ENCODE results near the gene EFEMP2. TPM values are rescaled to one million over a fixed set of nuclear protein-coding genes. Genes with fewer than 3 reads are reported as not detected.

EFEMP2 gene
- polyA plus RNA-seq, 1 donor: 37.7 TPM

DNA sequence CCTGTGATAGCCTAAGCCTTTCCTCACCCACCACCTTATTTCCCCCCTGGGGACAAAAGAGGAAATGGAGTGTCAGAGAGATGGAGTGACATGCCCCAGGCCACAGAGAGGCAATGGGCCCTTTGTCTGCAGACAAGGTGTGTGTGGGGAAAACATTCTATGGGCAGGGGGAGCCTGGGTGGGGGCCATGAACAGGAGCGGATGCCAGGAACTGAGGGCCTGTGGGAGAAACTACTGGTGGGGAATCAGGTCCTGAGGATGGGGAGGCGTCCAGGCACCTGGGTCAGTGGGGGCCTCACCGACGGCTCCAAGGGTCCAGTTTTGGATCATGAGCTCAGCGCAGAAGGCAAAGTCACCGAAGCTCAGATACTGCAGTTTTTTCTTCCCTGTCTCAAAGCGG lies 12.6 kb upstream of the EFEMP2 start:
- no CpG with 5 or more reads among the region's 7 CpGs for WGBS (ENCODE audit: insufficient coverage, low lambda C conversion rate)
- no peak for DNase-seq
- H3K36me3 ChIP-seq (ENCODE audit: control insufficient read depth, insufficient read depth, low read length): peaks cover 42% of the 10 kb centered on the region
- no peaks in the 10 kb centered on the region for H3K27me3 ChIP-seq (ENCODE audit: control insufficient read depth, insufficient read depth, low read length)
- H3K4me3 ChIP-seq (ENCODE audit: low read length): no peak overlapping the region
- H3K4me1 ChIP-seq (ENCODE audit: control insufficient read depth, insufficient read depth, low read length): peaks cover 45% of the 10 kb centered on the region
- H3K9me3 ChIP-seq (ENCODE audit: control insufficient read depth, low read depth, low read length): no peaks in the 10 kb centered on the region
- H3K27ac ChIP-seq (ENCODE audit: low read length): peak overlapping the region; percentile 3

GRCh38 chr11:65884716-65885092 lies 12.1 kb upstream of the EFEMP2 start:
- H3K36me3 ChIP-seq (ENCODE audit: control insufficient read depth, insufficient read depth, low read length): peaks cover 42% of the 10 kb centered on the region
- peak; percentile 66 to 69 for DNase-seq
- no peak overlapping the region for H3K4me3 ChIP-seq (ENCODE audit: low read length)
- no peak overlapping the region for H3K27ac ChIP-seq (ENCODE audit: low read length)
- no peaks in the 10 kb centered on the region for H3K9me3 ChIP-seq (ENCODE audit: control insufficient read depth, low read depth, low read length)
- peaks cover 40% of the 10 kb centered on the region for H3K4me1 ChIP-seq (ENCODE audit: control insufficient read depth, insufficient read depth, low read length)
- WGBS (ENCODE audit: insufficient coverage, low lambda C conversion rate): no CpG with 5 or more reads among the region's 9 CpGs
- H3K27me3 ChIP-seq (ENCODE audit: control insufficient read depth, insufficient read depth, low read length): no peaks in the 10 kb centered on the region

GRCh38 chr11:65883786-65884715 lies 11.5 kb upstream of the EFEMP2 start:
- no peaks in the 10 kb centered on the region for H3K9me3 ChIP-seq (ENCODE audit: control insufficient read depth, low read depth, low read length)
- WGBS (ENCODE audit: insufficient coverage, low lambda C conversion rate): no CpG with 5 or more reads among the region's 28 CpGs
- no peak overlapping the region for H3K4me3 ChIP-seq (ENCODE audit: low read length)
- DNase-seq: no peak
- peaks cover 36% of the 10 kb centered on the region for H3K4me1 ChIP-seq (ENCODE audit: control insufficient read depth, insufficient read depth, low read length)
- peaks cover 42% of the 10 kb centered on the region for H3K36me3 ChIP-seq (ENCODE audit: control insufficient read depth, insufficient read depth, low read length)
- H3K27ac ChIP-seq (ENCODE audit: low read length): no peak overlapping the region
- H3K27me3 ChIP-seq (ENCODE audit: control insufficient read depth, insufficient read depth, low read length): no peaks in the 10 kb centered on the region

DNA sequence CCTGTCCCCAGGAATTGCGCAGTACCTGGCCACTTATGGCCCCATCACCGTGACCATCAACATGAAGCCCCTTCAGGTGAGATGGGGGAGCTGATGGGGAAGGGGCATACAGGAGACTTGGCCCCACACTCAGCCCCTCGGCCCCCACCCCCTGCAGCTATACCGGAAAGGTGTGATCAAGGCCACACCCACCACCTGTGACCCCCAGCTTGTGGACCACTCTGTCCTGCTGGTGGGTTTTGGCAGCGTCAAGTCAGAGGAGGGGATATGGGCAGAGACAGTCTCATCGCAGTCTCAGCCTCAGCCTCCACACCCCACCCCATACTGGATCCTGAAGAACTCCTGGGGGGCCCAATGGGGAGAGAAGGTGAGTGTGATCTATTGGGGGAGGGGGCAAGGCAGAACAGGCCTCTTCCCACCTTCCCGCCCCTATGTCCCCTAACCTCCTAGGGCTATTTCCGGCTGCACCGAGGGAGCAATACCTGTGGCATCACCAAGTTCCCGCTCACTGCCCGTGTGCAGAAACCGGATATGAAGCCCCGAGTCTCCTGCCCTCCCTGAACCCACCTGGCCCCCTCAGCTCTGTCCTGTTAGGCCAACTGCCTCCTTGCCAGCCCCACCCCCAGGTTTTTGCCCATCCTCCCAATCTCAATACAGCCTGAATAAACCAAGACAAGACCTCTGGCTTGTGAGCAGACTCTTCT lies 10.6 kb upstream of the EFEMP2 start:
- DNase-seq: no peak
- Histone ChIP-seq H3K27me3 (ENCODE audit: control insufficient read depth, insufficient read depth, low read length) (no peaks in the 10 kb centered on the region), H3K4me1 (ENCODE audit: control insufficient read depth, insufficient read depth, low read length) (peaks cover 31% of the 10 kb centered on the region), H3K36me3 (ENCODE audit: control insufficient read depth, insufficient read depth, low read length) (peaks cover 42% of the 10 kb centered on the region), H3K4me3 (ENCODE audit: low read length) (no peak overlapping the region), H3K27ac (ENCODE audit: low read length) (no peak overlapping the region), H3K9me3 (ENCODE audit: control insufficient read depth, low read depth, low read length) (no peaks in the 10 kb centered on the region)
- no CpG with 5 or more reads among the region's 13 CpGs for WGBS (ENCODE audit: insufficient coverage, low lambda C conversion rate)

DNA sequence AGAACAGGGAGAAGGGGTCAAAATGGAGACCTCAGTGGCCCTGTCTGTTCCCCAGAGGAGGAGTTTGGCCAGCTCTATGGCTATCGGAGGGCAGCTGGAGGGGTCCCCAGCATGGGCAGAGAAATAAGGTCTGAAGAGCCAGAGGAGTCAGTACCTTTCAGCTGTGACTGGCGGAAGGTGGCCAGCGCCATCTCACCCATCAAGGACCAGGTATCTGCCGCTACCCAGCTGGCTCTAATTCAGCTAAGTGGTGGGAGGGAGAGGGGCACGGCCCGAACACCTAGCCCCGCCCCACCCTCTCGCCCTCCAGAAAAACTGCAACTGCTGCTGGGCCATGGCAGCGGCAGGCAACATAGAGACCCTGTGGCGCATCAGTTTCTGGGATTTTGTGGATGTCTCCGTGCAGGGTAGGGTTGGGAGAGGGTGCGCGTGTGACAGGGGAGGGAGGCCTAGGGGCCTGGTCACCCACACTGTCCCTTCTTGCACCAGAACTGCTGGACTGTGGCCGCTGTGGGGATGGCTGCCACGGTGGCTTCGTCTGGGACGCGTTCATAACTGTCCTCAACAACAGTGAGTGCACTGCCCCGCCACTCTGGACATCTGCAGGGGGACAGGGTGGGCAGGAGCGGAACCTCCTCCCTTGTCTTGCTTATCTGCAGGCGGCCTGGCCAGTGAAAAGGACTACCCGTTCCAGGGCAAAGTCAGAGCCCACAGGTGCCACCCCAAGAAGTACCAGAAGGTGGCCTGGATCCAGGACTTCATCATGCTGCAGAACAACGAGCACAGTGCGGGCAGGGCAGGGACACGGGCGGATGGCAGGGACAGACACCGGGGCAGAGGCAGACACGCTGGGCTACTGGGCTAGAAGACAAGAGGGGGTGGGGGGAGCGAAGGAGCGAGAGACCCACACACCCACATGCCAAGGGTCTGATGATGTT lies 9.8 kb upstream of the EFEMP2 start:
- Histone ChIP-seq H3K36me3 (ENCODE audit: control insufficient read depth, insufficient read depth, low read length) (peaks cover 42% of the 10 kb centered on the region), H3K4me3 (ENCODE audit: low read length) (no peak overlapping the region), H3K9me3 (ENCODE audit: control insufficient read depth, low read depth, low read length) (no peaks in the 10 kb centered on the region), H3K27me3 (ENCODE audit: control insufficient read depth, insufficient read depth, low read length) (no peaks in the 10 kb centered on the region), H3K27ac (ENCODE audit: low read length) (no peak overlapping the region), H3K4me1 (ENCODE audit: control insufficient read depth, insufficient read depth, low read length) (peaks cover 28% of the 10 kb centered on the region)
- no peak for DNase-seq
- WGBS (ENCODE audit: insufficient coverage, low lambda C conversion rate): no CpG with 5 or more reads among the region's 30 CpGs

DNA sequence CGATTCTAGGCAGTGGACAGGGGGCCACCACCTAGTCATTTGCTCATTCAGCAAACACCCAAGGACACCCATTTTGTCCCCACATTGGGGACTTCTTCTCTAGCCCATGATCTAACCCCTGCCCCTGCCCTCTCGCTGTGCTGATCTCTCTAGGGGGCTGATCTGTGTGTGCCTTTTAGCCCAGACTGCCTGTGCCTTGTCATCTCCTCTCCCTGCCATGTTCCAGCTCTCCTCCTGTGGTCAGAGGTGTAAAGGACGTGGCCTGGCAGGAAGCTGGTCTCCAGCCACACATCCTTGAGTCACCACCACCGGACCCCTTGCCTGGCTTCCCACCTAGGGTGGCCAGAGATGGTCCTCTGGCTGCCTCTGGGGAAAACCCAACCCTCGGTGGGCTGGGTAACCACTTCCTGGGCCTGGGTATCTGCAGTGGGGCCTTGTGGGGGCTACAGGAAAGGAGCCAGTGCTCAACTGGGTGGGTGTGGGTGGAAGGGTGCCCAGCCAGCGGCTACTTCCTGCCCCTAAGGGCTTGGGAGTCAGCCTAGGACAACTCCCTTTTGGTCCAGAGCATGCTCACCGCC lies 8.3 kb upstream of the EFEMP2 start:
- no peak overlapping the region for H3K27ac ChIP-seq (ENCODE audit: low read length)
- no peaks in the 10 kb centered on the region for H3K9me3 ChIP-seq (ENCODE audit: control insufficient read depth, low read depth, low read length)
- H3K36me3 ChIP-seq (ENCODE audit: control insufficient read depth, insufficient read depth, low read length): peaks cover 36% of the 10 kb centered on the region
- WGBS (ENCODE audit: insufficient coverage, low lambda C conversion rate): no CpG with 5 or more reads among the region's 7 CpGs
- DNase-seq: no peak
- no peaks in the 10 kb centered on the region for H3K27me3 ChIP-seq (ENCODE audit: control insufficient read depth, insufficient read depth, low read length)
- H3K4me3 ChIP-seq (ENCODE audit: low read length): no peak overlapping the region
- H3K4me1 ChIP-seq (ENCODE audit: control insufficient read depth, insufficient read depth, low read length): peaks cover 16% of the 10 kb centered on the region

GRCh38 chr11:65880027-65880426 lies 7.4 kb upstream of the EFEMP2 start:
- peaks cover 9% of the 10 kb centered on the region for H3K4me1 ChIP-seq (ENCODE audit: control insufficient read depth, insufficient read depth, low read length)
- no peak overlapping the region for H3K4me3 ChIP-seq (ENCODE audit: low read length)
- no peak for DNase-seq
- peaks cover 27% of the 10 kb centered on the region for H3K36me3 ChIP-seq (ENCODE audit: control insufficient read depth, insufficient read depth, low read length)
- H3K27ac ChIP-seq (ENCODE audit: low read length): no peak overlapping the region
- no CpG with 5 or more reads among the region's 7 CpGs for WGBS (ENCODE audit: insufficient coverage, low lambda C conversion rate)
- H3K27me3 ChIP-seq (ENCODE audit: control insufficient read depth, insufficient read depth, low read length): no peaks in the 10 kb centered on the region
- no peaks in the 10 kb centered on the region for H3K9me3 ChIP-seq (ENCODE audit: control insufficient read depth, low read depth, low read length)

- no peak for DNase-seq
- Histone ChIP-seq H3K4me3 (ENCODE audit: low read length) (no peak within 1 kb of the TSS), H3K9me3 (ENCODE audit: control insufficient read depth, low read depth, low read length) (no peaks in the 10 kb centered on the region), H3K27ac (ENCODE audit: low read length) (no peak within 1 kb of the TSS), H3K4me1 (ENCODE audit: control insufficient read depth, insufficient read depth, low read length) (peaks cover 5% of the 10 kb centered on the region), H3K36me3 (ENCODE audit: control insufficient read depth, insufficient read depth, low read length) (peaks cover 26% of the 10 kb centered on the region), H3K27me3 (ENCODE audit: control insufficient read depth, insufficient read depth, low read length) (no peaks in the 10 kb centered on the region)
- no CpG with 5 or more reads among the region's 7 CpGs for WGBS (ENCODE audit: insufficient coverage, low lambda C conversion rate)
These were observed 7.0 kb upstream of the EFEMP2 start, which contains the start of gene CTSW for GRCh38 chr11:65879617-65880016. Gene CTSW (plus strand): TSS chr11:65879837. CDS start chr11:65879855, 18 bp downstream.

GRCh38 chr11:65873318-65874156 lies 937 bp upstream of the EFEMP2 start:
- peak overlapping the region; percentile 54 for H3K4me3 ChIP-seq (ENCODE audit: low read length)
- peaks cover under 1% of the 10 kb centered on the region for H3K36me3 ChIP-seq (ENCODE audit: control insufficient read depth, insufficient read depth, low read length)
- WGBS (ENCODE audit: insufficient coverage, low lambda C conversion rate): 0% methylated on average over 4 of the region's 54 CpGs
- H3K9me3 ChIP-seq (ENCODE audit: control insufficient read depth, low read depth, low read length): no peaks in the 10 kb centered on the region
- H3K27me3 ChIP-seq (ENCODE audit: control insufficient read depth, insufficient read depth, low read length): peaks cover 10% of the 10 kb centered on the region
- peak; percentile 95 for DNase-seq
- peaks cover 13% of the 10 kb centered on the region for H3K4me1 ChIP-seq (ENCODE audit: control insufficient read depth, insufficient read depth, low read length)
- H3K27ac ChIP-seq (ENCODE audit: low read length): peak overlapping the region; percentile 59

Measured in large intestine (tissue), 3 donors.